Activated CD4-positive, alpha-beta T cell treated with anti-CD3 and anti-CD28 coated beads, Interleukin-2, Interleukin-4, amounts not matched to agents 100 ng/mL and 50 ng/mL, durations not matched to agents 16 hours and 8 hours (primary cell): ENCODE results near the gene EDEM1.

Experiments used
- DNase-seq: peaks from one replicate; pipeline ENCODE4 v3.0.0-alpha.2; 2020; ENCODE audit warnings: low spot score

The EDEM1 gene

DNA sequence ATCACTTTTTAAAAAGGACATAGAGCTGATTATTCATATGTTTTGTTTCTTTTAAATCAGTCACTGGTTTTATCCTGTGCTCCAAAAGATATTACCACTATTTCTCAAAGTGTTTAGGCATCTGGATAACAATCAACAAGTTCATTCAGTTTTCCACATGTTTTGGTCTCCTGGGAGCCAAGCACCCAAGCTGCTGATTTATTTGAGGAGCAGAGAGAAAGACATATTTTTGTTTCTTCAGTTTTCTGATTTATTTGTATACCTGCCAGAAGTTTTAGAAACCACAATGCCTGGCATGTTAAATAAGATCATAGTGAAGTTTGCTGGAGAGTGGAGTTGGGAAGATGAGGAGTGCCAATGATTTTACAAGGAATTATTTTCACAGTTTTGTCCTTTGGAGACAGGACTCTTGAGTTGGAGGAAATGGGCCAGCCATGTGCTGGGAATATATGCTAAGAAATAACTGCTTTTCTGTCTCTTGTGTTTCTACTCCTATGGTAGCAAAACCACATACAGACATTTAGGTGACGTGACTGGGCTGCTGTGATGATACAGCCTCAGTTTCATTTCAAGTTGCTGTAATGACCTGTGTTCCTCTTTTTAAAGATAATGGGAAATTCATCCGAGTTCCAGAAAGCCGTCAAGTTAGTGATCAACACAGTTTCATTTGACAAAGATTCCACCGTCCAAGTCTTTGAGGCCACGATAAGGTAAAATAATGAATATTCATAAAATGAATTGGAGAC, 11.7 kb downstream of the EDEM1 start:
- DNase-seq = peak; percentile 46

DNA sequence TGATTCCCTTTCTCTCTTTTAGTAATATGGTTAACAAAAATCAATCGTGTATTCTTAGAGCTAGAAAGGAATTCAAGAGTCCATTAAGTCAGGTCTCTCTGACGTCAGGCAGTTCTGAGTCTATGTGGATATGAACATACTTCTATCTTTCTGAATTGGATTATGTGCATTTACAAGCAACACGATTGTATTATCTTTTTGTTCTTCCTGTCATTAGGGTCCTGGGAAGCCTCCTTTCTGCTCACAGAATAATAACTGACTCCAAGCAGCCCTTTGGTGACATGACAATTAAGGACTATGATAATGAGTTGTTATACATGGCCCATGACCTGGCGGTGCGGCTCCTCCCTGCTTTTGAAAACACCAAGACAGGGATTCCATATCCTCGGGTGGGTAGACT, 14.0 kb downstream of the EDEM1 start:
- no peak for DNase-seq

DNA sequence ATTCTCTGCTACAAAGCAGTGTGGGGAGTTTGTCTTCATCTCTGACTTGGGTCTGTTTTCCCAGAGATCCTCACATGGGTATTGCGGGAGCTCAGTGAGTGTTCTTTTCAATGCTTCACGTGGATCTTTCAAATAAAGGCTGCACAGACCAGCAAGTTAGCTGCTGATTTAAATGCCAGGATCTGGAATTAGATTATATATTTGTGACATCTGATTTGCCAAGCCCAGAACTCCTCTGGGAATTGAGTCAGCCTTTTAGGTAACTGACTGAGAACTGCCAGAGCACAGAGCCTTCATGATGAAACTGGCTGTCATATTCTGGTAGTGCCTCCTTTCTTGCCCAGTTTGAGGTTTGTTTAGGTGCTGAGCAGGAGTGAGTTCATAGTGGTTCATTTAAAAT, 14.7 kb downstream of the EDEM1 start:
- DNase-seq = no peak

DNA sequence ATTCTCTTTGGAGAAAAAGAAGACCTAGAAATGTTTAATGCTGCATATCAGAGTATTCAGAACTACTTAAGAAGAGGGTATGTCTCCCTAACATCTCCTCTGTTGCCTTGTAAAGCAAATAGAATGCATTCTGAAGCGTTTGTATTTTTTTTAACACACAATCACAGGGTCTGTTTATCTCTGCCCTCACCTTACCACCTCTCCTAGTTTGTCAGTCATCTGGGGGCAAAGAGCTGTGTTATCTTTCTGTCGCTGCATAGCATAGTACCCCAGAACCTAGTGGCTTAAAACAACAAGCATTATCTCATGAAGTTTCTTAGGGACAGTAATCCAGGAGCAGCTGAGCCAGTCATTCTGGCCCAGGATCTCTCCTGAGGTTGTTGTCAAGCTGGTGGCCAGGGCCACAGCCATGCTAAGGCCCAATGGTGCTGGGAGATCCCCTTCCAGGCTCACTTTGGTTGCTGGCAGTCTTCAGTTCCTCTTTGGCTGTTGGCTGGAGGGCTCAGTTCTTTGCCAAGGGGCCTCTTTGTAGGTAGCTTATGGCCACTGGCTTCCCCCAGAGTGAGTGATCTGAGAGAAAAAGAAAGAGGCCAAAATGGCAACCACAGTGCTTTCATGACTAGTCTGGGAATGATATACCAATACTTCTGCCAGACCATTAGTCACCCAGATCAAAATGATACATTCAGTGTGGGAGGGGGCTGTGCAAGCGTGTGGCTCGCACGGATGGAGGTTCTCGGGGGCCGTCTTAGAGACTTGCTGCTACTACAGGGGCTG, 17.8 kb downstream of the EDEM1 start:
- DNase-seq = no peak

DNA sequence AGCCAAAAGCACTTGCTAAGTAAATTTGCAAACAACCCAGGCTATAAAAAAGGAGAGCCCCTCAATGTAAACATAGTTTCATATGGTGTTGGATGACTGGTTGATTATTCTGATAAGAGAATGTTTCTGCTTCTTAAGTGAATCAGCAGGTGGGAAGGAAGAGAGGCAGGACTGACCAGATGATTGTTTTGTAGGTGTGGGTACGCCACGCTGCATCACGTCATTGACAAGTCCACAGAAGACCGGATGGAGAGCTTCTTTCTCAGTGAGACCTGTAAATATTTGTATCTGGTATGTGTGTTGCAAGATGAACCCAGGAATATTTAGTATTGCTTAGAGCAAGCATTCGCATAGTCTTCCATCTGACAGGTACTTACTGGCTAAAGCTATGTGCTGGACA, 23.4 kb downstream of the EDEM1 start:
- DNase-seq = no peak

DNA sequence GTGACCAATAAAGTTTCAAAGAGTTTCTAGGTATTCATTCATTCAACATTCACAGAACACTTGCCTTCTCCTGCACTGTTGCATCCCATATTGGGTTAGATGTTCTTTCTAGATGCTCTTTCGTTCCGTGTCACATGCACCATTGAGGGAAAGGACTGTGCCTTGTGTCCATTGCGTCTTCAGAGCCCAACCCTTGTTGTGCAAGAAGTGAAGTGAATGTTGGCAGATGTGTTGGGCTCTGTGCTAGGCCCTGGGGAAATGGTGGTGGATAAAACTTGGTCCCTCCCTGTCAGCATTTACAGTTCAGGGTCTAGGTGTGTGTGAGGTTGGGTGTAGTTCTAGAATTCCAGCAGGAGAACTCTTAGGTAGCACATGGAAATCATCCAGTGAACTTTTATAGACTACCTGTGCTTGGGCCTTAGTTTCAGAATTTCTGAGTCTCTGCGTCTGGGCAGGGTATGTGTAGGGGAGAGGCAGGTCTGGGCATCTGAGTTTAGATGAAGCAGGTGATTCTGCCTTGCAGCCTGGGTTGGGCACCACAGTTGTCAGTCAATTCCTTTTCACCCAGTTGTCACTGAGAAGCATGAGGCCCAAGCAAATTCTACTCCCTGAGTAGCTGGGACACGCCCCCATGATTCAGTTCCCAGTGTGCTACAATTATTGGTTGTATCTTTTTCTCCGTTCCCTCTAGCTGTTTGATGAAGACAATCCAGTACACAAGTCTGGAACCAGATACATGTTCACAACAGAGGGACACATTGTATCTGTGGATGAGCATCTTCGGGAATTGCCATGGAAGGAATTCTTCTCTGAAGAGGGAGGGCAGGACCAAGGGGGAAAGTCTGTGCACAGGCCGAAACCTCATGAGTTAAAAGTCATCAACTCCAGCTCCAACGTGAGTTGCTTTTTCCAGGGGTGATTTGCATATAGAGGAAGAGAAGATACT, 25.4 kb downstream of the EDEM1 start:
- no peak for DNase-seq

DNA sequence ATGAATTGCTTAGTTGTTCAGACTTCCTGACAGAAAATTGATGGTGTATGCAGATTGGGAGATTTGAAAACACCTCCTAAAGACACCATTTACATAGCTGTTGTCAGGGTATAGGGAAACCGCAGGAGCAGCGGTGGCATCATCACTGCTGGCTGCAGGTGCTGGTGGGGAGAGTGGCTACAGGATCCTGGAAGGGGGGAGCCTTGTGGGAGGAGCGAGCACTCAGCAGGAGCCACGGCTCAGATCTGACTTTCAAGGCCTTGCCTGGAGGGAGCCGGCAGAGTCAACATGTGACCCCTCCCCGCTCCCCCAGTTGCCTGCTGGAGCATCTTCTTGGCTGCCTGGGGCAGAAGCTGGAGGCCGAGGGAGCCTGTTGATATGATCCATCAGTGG, 26.1 kb downstream of the EDEM1 start:
- DNase-seq = no peak

DNA sequence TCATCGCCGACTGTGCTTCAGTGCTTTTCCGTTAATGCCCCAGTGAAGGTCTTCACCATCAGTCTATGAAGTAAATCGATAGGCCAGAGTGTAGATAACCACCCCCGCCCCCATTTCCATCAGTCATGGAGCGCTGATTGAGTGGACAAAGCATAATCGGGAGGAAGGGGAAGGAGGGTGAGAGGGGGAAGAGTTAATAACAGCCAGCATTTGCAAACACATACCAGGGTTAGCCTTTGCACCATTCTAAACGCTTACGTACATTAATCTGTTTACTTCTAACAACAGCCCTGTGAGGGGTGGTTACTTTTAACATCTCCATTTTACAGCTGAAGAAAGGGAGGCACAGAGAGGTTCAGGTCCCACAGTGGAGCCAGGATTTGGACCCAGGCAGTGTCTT, 26.8 kb downstream of the EDEM1 start:
- DNase-seq = no peak

DNA sequence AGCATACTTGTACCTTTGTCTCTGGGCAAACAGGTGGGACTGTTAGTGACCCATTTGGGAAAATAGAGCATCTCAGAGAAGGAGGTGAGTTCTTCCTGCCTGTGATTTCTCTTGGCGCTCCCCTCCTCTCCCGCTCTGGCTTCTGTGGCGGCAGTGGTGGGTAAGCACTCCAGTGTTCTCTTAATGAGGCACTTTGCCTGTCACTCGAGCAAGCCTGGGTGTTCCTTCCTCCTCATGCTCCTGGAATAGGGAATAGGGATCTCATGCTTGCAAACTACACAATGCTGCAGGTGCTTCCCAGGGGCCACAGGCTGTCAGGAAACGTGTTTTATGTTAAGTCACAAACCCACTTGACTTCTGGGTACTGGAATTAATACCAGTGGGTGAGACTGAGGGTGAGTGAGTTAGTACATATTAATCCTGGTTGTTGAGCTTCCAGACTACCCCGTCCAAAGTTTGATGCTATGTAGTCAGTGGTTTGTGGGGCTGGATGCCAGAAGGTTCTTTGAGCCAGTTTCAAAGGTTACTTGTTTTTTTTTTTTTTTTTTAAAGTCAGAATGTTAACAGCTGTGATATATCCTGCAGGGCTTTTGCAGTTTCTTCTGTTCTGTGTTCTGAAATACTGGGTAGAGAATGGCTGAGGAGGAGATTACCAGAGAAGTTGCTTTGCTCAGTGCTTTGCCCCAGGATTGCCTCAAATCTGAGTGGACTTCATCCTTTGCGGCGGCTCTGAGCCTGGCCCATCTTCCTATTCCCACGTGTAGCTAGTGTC, 30.5 kb downstream of the EDEM1 start:
- no peak for DNase-seq

DNA sequence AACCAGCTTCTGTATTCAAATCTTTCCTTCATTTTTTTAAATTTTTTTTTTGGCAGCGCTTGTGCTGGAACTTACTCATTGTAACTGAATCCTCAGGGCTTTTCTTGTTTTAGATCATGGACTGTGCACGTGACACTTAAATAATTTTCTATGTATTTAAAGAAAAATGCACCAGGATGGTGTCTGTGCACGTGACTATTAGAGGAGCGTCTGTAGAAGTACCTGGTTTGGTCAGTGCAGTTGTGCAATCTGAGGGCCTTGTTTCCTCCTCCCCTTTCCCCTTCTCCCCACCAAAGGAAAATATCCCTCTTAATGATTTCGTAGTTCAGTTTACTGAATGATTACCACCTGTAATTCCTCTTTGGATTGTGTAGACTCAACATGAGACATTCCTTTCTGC, 31.3 kb downstream of the EDEM1 start:
- no peak for DNase-seq

DNA sequence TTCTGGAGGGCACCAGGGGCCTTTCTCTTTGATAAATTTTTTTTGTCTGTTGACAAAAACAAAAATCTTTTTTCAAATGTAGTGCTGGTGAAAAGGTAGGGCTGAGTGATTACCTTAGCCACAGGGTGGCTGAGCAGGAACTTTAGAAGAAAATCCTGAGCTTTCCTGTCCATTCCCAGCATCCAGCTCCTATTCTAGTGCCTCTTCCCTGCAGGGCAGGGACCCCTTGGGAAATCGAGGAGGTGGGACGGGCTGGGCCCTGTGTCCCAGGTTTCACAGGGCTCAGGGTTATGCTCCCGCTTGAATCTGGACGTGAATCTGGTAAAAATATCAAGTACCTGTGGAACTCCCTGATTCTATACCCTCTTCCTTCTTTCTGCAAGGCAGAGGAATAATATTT, 31.7 kb downstream of the EDEM1 start:
- DNase-seq = no peak

DNA sequence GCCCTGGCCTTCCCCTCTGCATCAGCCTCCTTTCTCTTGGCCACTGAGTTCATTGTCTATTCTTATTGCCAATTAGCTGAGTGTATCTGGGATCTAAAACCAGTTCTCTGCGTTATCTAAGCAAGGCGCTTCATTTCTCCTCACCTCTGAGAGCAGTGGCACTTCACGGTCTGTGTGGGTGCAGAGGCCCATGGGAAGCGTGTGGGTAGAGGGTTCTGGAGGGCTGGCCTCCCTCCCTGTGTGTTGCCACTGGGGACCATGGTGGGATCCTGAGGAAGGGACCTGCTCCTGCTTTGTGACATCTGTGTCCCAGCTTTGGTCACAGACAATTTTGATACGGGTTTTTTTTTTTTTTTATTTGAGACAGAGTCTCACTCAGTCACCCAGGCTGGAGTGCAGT, 32.7 kb downstream of the EDEM1 start:
- DNase-seq = no peak

DNA sequence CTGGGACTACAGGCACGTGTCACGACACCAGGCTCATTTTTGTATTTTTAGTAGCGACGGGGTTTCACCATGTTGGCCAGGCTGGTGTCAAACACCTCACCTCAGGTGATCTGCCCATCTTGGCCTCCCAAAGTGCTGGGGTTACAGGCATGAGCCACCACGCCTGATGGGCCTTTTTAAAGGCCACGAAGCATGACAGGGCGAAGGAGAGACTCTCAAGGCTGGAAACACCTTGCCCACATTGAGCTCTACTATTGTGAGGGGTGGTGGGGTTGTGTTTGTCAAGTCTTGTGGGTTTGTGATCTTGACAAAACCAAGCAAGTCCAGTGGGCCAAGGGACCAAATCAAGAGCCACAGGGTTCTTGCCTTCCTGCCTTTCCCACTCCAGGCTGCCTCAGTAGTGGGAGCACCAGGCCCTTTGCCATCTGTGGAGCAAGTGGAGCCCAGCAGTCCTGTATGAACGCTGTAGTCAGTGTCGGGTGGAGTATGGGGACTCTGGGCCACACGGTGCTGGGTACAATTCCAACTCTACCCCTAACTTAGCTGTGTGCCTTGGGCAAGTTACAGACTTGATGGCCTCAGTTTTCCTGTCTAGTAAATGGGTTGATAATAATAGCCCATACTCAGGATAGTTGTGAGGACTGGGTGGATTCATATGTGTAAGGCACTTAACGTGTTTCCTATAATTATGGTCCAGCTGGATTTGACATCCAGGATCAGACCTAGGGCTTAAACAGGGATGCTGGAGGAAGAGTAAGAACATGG, 33.3 kb downstream of the EDEM1 start:
- DNase-seq = no peak

DNA sequence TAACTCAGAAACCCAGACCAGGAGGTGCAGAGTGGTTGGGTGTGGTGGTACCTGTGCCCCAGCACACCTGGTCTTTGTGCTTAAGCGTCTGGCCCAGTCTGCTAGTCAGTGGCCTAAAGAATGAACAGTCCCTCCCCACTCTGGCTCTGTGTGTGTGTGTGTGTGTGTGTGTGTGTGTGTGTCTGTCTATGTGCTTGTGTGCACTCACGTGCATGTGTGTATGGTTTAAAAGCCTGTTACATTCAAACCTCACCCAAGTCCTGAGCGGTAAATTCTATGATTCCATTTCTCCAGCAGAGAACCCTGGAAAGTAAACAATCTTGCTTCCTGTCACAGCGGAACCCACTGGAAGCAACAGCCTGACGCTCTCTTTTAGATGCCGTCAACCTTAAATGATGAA, 34.2 kb downstream of the EDEM1 start:
- DNase-seq = no peak

DNA sequence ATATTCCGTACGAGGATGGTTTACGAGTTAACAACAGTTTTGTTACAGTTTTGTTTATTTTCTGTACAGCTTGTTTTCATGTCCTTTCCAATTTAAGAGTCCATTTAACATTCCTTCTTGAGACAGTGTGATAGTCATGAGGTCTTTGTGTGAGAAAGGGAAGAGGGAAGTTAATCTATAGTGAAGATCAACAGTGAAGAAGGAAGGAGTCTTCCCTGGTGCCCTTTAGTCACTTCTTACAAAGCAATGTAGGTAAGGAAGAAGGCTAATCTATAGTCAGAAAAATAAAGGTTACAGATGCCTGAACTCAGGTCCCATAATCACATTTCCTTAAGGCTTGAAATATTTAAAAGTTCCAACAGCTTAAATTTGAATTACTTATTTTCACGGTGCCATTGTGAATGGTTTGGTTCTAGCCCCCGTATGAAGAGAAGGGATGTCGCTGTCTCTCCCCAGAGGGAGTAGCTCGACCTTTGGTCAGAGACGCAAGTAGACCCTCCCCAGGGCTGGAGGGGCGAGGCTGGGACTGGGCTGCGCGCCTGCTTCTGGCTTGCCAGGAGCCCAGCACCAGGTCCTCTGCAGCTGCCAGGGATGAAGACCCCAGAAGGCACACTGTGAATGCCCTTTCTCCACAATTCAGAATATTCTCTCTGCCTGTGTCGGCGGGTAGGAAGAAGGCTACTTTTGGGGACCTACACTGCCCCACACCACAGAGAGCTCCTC, 34.9 kb downstream of the EDEM1 start:
- DNase-seq = no peak

DNA sequence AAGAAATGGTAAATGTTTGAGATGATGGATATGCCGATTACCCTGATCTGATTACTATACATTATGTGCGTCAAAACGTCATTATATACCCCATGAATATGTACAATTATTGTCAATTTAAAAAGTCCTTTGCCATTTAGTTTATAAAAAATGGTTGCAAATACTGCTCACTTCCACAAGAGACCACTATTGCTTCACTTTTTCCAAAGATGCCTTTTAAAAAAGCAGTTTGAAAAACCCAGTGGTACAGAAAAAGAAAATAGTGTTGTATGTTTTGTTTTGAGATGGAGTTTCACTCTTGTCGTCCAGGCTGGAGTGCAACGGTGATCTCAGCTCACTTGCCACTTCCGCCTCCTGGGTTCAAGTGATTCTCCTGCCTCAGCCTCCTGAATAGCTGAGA, 39.3 kb downstream of the EDEM1 start:
- DNase-seq = peak; percentile 15

DNA sequence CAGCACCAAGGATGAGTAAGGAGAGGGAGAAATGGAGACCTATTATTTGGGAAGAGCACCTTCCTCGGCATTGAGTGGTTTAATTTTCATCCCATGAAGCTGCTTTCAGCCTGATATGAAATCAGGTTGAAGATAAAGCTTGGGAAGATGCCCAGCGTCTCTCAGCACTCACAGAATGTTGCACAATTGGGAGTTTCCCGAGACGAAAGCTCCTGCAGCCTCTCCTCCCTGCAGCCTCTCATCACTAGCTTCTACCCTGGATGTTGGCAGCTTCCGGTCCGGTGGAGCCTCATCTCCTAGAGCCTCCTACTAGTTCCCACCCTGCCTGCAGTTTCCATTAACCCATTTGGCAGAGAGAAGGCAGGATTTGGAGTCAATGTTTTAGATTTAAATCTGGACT, 40.3 kb downstream of the EDEM1 start:
- no peak for DNase-seq

DNA sequence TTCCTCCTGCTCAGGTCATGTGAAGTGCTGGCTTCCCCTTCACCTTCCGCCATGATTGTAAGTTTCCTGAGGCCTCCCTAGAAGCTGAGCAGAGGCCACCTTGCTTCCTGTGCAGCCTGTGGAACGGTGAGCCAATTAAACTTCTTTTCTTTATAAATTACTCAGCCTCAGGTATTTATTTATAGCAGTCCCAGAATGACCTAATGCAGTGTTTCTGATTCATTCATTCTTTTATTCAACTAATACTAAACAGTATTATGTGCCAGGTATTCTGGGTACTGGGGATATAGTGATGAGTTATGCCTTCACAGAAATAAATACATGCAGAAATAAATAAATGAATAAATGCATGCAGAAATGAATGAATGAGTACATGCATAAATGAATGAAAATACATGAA, 41.9 kb downstream of the EDEM1 start:
- DNase-seq = no peak

DNA sequence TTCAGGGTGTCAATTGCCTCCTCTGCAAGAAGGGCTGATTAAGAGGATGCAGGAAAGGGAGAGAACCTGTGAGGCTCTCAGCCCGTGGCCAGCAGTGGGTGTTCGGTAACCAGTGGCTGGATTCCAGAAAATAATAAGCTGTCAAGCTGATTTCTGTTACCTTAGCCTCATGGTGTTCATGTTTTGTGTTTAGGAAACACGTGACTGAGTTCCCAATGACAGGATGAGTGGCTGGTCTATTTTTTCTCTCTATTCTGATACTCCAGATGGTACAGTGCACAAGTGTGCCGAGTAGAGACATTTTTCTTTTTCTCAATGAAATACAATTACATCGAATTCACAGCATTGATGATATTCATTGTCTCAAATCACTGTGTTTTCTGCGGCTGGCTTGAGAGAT, 43.6 kb downstream of the EDEM1 start:
- no peak for DNase-seq

DNA sequence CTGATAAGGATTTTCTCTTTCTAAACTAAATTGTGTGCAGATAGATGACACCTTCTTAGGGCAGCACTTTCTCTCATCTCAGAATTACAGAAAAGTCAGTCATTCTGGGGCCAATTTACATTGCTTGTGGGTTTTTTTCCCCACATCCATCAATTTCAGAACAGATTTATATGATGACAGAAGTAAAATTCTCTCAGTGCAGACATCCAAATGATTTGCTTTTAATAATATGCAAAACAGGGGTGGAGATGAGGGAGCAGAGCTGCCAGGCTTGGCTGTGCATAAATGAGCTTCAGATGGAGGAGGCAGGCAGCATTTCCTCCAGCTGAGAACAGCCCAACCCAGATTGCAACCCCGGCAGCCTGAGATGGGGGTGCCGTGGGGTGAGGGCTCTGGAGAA, 44.0 kb downstream of the EDEM1 start:
- DNase-seq = no peak
